Measurements from ENCODE around the gene PPARGC1A. TPM values are rescaled to one million over a fixed set of nuclear protein-coding genes. Genes with fewer than 3 reads are reported as not detected.

The PPARGC1A gene
- total RNA-seq, 1 donor from 2014 or later: 0.48 TPM

- no peak overlapping the region for H3K4me3 ChIP-seq (ENCODE audit: insufficient read depth, low read depth, low read length)
- no peaks in the 10 kb centered on the region for H4K20me1 ChIP-seq (ENCODE audit: insufficient read depth, low read length)
- TF ChIP-seq EZH2 (IDR thresholded peaks at IDR 0.05; ENCODE audit: insufficient read depth, low read length) (no peak), CTCF (IDR thresholded peaks at IDR 0.05; ENCODE audit: insufficient read depth, low read depth, low read length) (no peak)
- H3K27me3 ChIP-seq (ENCODE audit: insufficient read depth, low read length): no peaks in the 10 kb centered on the region
- H3K27ac ChIP-seq (ENCODE audit: low read depth, low read length): no peak overlapping the region
- no peak overlapping the region for H2AFZ ChIP-seq (ENCODE audit: low read depth, low read length)
- H3K4me2 ChIP-seq (ENCODE audit: low read length): no peak overlapping the region
- H3K27ac Mint-ChIP-seq (ENCODE audit: unreplicated experiment): no peak overlapping the region
- peaks cover 9% of the 10 kb centered on the region for H3K4me1 ChIP-seq (ENCODE audit: insufficient read depth, low read length)
- peaks cover 9% of the 10 kb centered on the region for H3K27me3 Mint-ChIP-seq (ENCODE audit: low read depth, unreplicated experiment)
- H3K9me3 Mint-ChIP-seq (ENCODE audit: unreplicated experiment): no peaks in the 10 kb centered on the region
- FAIRE-seq (no peak), DNase-seq (ENCODE audit: low read depth) (no peak)
- no peak overlapping the region for H3K4me3 Mint-ChIP-seq (ENCODE audit: unreplicated experiment)
- H3K36me3 Mint-ChIP-seq (ENCODE audit: low read depth, unreplicated experiment): no peaks in the 10 kb centered on the region
- H3K36me3 ChIP-seq (ENCODE audit: insufficient read depth, low read length): no peaks in the 10 kb centered on the region
- H3K4me1 Mint-ChIP-seq (ENCODE audit: low read depth, unreplicated experiment): peaks cover 25% of the 10 kb centered on the region
- no peaks in the 10 kb centered on the region for H3K9me3 ChIP-seq (ENCODE audit: insufficient read depth, low read depth, low read length)
- H3K79me2 ChIP-seq (ENCODE audit: insufficient read depth, low read length): no peaks in the 10 kb centered on the region
- no peak overlapping the region for H3K9ac ChIP-seq (ENCODE audit: low read length)
Measured at GRCh38 chr4:23874536-23874901, 15.3 kb downstream of the PPARGC1A start.

- H3K4me1 Mint-ChIP-seq (ENCODE audit: low read depth, unreplicated experiment): peaks cover 20% of the 10 kb centered on the region
- Histone ChIP-seq H3K27ac (ENCODE audit: low read depth, low read length) (no peak overlapping the region), H2AFZ (ENCODE audit: low read depth, low read length) (no peak overlapping the region), H3K27me3 (ENCODE audit: insufficient read depth, low read length) (no peaks in the 10 kb centered on the region), H3K4me3 (ENCODE audit: insufficient read depth, low read depth, low read length) (no peak overlapping the region), H3K9ac (ENCODE audit: low read length) (no peak overlapping the region), H3K36me3 (ENCODE audit: insufficient read depth, low read length) (no peaks in the 10 kb centered on the region), H3K79me2 (ENCODE audit: insufficient read depth, low read length) (no peaks in the 10 kb centered on the region), H3K4me1 (ENCODE audit: insufficient read depth, low read length) (peaks cover 6% of the 10 kb centered on the region), H3K9me3 (ENCODE audit: insufficient read depth, low read depth, low read length) (no peaks in the 10 kb centered on the region), H4K20me1 (ENCODE audit: insufficient read depth, low read length) (no peaks in the 10 kb centered on the region), H3K4me2 (ENCODE audit: low read length) (no peak overlapping the region)
- no peaks in the 10 kb centered on the region for H3K9me3 Mint-ChIP-seq (ENCODE audit: unreplicated experiment)
- TF ChIP-seq EZH2 (IDR thresholded peaks at IDR 0.05; ENCODE audit: insufficient read depth, low read length) (no peak), CTCF (IDR thresholded peaks at IDR 0.05; ENCODE audit: insufficient read depth, low read depth, low read length) (no peak)
- H3K36me3 Mint-ChIP-seq (ENCODE audit: low read depth, unreplicated experiment): no peaks in the 10 kb centered on the region
- no peak for FAIRE-seq
- no peak overlapping the region for H3K4me3 Mint-ChIP-seq (ENCODE audit: unreplicated experiment)
- no peak for DNase-seq (ENCODE audit: low read depth)
- H3K27ac Mint-ChIP-seq (ENCODE audit: unreplicated experiment): no peak overlapping the region
- peaks cover 9% of the 10 kb centered on the region for H3K27me3 Mint-ChIP-seq (ENCODE audit: low read depth, unreplicated experiment)
Measured at GRCh38 chr4:23873717-23874535, 15.9 kb downstream of the PPARGC1A start.

GRCh38 chr4:23871426-23871825 lies 18.4 kb downstream of the PPARGC1A start:
- Histone ChIP-seq H3K9ac (ENCODE audit: low read length) (no peak overlapping the region), H3K4me1 (ENCODE audit: insufficient read depth, low read length) (no peaks in the 10 kb centered on the region), H3K79me2 (ENCODE audit: insufficient read depth, low read length) (no peaks in the 10 kb centered on the region), H3K27me3 (ENCODE audit: insufficient read depth, low read length) (peaks cover 2% of the 10 kb centered on the region), H3K27ac (ENCODE audit: low read depth, low read length) (no peak overlapping the region), H3K9me3 (ENCODE audit: insufficient read depth, low read depth, low read length) (no peaks in the 10 kb centered on the region), H2AFZ (ENCODE audit: low read depth, low read length) (no peak overlapping the region), H3K4me2 (ENCODE audit: low read length) (no peak overlapping the region), H3K4me3 (ENCODE audit: insufficient read depth, low read depth, low read length) (no peak overlapping the region), H4K20me1 (ENCODE audit: insufficient read depth, low read length) (no peaks in the 10 kb centered on the region), H3K36me3 (ENCODE audit: insufficient read depth, low read length) (no peaks in the 10 kb centered on the region)
- Mint-ChIP-seq H3K27me3 (ENCODE audit: low read depth, unreplicated experiment) (peaks cover 12% of the 10 kb centered on the region), H3K4me1 (ENCODE audit: low read depth, unreplicated experiment) (no peaks in the 10 kb centered on the region), H3K27ac (ENCODE audit: unreplicated experiment) (no peak overlapping the region), H3K36me3 (ENCODE audit: low read depth, unreplicated experiment) (no peaks in the 10 kb centered on the region), H3K9me3 (ENCODE audit: unreplicated experiment) (no peaks in the 10 kb centered on the region), H3K4me3 (ENCODE audit: unreplicated experiment) (no peak overlapping the region)
- FAIRE-seq: no peak
- TF ChIP-seq EZH2 (IDR thresholded peaks at IDR 0.05; ENCODE audit: insufficient read depth, low read length): no peak
- DNase-seq (ENCODE audit: low read depth): no peak
